Kidney glomerular epithelial cell (primary cell): ENCODE measurements around the gene MESP2.

ENCODE experiments used
- DNase-seq: peaks from one replicate; lab custom pipeline; 2025; lab: John Stamatoyannopoulos, UW

The MESP2 gene, protein sequence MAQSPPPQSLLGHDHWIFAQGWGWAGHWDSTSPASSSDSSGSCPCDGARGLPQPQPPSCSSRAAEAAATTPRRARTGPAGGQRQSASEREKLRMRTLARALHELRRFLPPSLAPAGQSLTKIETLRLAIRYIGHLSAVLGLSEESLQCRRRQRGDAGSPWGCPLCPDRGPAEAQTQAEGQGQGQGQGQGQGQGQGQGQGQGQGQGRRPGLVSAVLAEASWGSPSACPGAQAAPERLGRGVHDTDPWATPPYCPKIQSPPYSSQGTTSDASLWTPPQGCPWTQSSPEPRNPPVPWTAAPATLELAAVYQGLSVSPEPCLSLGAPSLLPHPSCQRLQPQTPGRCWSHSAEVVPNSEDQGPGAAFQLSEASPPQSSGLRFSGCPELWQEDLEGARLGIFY

DNA sequence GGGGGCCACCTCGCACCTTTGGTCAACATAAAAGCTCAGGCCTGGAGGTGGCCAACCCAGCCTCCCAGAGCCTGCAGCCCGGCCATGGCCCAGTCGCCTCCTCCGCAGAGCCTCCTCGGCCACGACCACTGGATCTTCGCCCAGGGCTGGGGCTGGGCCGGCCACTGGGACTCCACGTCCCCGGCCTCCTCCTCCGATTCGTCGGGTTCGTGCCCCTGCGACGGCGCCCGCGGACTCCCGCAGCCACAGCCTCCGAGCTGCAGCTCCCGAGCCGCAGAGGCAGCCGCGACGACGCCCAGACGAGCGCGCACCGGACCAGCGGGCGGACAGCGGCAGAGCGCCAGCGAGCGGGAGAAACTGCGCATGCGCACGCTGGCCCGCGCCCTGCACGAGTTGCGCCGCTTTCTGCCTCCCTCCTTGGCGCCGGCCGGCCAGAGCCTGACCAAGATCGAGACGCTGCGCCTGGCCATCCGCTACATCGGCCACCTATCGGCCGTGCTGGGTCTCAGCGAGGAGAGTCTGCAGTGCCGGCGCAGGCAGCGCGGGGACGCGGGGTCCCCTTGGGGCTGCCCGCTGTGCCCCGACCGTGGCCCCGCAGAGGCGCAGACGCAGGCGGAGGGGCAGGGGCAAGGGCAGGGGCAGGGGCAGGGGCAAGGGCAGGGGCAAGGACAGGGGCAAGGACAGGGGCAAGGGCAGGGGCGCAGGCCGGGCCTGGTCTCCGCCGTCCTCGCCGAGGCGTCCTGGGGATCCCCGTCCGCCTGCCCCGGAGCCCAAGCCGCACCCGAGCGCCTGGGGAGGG lies at the start of gene MESP2:
MESP2 (plus strand) TSS at position 59 of the 799 bp plus-strand sequence; CDS start at position 85, 26 bp downstream.
- DNase-seq = peak; percentile 42

DNA sequence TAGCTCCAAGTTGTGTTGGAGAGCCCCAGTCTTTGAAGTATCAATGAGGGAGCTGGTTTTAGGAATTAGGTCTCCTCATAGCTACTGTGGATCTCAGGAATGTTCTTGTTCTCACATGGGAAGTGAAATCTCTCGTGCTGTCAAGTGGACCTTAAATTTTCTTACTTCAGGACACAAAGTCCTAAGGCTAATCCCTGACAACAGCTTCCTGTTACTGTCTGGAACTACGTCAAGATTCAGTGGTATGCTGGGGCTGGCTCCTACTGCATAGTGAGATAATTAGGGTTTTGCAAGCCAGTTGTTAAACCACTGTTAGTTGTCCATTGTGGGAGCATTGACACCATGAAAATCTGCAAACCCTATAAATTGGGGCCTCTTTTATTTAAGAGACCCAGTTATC lies 47.9 kb upstream of the MESP2 start:
- no peak for DNase-seq

DNA sequence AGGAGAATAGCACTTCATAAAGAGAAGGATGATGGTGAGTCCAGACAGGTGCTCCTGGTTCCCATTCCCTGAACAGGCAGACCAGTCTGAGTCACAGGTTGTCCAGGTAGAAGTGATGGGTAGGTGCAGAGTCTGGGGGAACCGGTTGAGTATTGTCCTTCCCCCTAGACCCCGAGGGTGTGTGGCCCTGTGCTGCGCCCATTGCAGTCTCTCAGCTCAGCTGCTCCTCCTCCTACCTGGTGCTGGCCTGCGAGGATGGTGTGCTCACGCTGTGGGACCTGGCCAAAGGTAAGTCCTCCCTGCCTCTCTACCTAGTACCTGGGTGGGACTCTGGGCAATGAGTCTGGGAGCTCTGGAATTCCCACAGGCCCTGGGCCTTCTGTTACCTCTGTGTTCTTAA lies 44.9 kb upstream of the MESP2 start:
- no peak for DNase-seq

DNA sequence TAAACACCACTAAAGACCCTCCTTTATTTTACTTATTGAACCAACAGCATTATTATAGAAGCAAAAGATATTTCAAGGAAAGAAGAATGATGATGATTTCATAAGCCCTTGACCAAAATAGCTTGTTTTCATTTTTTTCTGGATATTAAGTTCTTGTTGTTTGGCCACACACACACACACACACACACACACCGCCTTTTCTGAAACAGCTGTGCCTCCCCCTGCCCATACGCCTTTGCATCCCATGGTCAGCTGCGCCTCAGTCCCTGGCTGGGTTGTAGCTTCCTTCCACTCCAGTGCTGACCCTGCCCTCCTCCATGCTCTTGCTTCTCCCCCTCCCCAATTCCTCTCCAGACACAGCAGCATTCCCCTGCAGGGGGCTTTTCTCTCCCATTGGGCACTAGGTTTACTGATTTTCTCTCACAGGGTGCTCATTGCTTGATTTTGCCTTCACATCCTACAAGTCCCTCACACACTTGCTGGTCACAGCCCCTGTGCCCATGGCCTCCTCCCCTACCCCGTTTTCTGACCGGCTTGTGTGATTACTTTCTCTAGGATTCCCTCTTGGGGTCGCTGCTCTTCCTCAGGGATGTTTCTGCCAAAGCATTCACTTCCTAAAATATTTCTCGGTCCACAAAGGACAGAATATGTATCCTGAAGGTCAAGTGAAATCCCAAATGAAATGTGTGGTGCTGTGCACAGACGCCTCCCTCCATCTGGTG lies 43.5 kb upstream of the MESP2 start:
- DNase-seq = no peak

DNA sequence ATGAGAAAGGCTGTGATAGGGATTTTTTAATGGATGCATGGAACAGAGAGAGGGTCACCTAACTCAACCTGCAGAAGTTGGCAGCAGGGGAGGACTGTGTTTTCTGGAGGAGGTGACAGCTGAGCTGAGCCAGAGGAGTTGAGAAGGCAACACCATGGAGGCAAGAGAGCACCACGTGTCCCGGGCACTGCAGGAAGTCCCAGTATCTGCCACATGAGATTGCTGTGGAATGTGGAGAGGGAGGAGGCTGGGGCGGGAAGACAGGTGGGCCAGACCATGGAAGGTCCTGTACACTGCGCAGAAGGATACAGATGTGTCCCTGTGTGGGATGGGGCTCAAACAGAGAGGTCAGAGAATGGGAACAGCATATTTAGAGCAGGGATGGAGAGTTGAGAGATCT lies 40.4 kb upstream of the MESP2 start:
- DNase-seq = no peak

DNA sequence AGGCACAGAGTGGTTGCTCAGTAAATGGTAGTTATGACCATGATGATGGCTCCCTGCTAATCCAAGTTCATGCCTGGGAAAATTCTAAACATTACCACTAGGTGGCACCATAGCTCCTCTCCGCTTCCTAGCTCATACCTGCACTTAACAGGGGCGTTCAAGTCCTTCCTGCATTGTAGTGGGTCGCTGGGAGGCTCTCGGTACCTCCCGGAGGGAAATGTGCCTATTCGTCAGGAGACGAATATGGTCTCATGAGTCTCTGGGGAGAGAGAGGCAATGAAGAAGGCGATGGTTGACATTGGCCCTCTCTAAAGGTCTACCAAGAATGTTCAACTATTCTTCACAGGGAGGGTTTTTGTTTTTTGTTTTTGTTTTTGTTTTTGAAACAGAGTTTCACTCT lies 36.0 kb upstream of the MESP2 start:
- DNase-seq = peak; percentile 78

DNA sequence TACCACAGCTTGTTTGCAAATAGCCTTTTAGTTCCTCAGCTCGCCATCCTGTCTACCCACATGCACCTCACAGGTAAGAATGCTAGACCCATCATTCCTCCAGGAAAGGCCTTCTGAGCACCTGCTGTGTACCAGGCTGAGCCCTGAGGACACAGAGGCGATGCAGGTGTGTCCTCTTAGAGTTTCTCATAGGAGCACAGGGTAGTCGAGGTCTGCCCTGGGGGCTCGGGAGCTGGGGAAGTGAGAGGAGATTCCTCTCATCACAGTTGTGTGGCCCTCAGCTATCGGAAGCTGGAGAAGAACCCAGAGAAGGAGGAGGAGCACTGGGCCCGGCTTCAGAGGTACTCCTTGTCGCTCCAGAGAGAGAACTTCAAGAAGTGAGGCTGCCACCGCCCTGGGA lies 33.1 kb upstream of the MESP2 start:
- DNase-seq = no peak

DNA sequence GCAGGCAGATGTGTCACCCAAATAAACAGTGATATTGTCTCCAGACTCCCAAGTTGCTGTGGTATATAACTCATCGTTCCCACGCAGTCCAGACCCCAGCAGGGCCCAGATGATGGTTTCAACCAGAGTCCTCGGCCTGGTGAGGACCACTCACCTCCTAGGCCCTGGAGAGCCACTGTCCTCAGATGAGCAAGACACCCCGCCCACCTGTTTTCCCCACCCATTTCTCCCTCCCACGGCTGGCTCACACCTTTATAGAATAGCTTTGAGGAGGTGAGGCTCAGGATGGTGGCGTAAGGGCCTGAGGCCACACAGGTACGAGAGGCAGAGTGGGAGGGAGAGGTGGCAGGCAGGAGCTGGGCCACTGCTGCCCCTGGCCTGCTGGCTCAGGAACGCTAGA lies 32.5 kb upstream of the MESP2 start:
- no peak for DNase-seq

DNA sequence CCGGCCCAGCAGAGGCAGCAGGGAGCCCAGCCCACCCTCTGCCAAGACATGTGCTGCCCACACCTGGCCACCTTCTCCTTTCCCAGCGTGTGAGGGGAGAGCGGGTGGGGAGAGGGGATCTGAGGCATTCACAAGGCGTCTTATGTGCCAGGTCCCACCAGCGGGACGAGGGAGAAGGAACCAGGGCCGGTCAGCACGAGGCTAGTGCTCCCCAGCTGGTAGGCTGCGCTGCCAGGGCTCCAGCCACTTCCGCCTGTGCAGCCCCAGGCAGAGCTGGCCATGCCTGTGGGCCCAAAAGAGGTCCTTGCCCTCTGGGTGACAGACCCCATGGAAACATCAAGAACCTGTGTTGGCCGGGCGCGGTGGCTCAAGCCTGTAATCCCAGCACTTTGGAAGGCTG lies 31.0 kb upstream of the MESP2 start:
- no peak for DNase-seq

DNA sequence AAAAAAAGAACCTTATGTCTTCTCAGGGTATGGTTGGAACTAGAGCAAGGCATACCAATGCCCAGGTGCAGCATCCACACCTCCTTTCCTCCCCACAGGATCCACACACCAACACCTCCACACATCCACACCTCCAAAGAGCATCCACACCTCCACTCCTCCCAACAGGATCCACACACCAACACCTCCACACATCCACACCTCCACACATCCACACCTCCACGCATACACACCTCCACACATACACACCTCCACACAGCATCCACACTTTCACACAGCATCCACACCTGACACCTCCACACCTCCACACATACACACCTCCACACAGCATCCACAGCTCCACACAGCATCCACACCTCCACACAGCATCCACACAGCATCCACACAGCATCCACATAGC lies 30.4 kb upstream of the MESP2 start:
- DNase-seq = no peak

DNA sequence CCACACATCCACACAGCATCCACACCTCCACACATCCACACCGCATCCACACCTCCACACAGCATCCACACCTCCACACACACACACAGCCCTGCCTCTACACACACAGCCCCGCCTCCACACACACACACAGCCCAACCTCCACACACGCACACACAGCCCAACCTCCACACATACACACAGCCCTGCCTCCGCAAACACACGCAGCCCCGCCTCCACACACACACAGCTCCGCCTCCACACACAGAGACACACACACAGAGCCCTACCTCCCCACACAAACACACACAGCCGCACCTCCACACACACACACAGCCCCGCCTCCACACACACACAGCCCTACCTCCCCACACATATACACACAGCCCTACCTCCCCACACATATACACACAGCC lies 29.7 kb upstream of the MESP2 start:
- DNase-seq = no peak

DNA sequence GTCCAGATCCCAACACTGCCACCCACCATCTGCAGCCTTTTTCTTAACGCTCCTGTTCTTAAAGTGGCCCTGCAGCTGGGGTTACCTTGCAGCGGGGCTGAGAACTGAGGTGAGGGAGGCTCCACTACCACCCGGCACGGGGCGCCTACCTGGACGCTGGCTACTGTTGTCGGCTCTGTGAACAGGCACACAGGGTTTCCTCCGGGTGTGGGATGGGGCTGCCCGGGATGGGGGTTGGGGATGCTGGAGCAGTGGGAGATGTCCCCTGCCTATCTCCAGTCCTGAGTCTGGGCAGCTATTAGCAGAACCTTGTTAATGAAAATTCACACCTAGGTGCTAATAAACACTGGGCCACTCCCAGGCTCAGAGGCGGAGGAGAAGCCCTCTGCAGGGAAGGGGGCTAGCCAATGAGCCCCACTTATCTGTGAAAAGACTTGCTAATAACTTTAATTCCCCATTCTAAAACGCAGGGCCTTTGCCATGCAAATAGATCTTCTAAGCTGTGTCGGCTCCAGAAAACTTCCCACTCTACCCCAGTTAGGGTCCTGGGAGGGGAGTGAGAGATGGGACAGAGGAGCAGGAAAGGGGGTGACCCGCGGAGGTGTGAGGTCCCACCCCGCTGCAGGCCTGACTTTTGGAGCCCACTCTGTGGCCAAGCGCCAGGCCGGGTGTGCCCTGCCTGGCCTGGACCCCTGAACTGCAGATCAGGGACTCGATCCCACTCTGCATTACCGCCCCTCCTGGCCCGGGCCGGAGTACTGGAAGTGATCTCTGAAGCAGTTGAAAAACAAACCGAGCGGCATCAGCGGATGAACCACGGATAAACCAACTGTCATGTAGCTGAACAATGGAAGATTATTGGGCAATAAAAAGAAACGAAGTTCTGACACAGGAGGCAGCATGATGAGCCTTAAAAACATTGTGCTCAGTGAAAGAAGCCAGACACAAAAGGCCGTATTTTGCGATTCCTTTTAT lies 28.1 kb upstream of the MESP2 start:
- no peak for DNase-seq

DNA sequence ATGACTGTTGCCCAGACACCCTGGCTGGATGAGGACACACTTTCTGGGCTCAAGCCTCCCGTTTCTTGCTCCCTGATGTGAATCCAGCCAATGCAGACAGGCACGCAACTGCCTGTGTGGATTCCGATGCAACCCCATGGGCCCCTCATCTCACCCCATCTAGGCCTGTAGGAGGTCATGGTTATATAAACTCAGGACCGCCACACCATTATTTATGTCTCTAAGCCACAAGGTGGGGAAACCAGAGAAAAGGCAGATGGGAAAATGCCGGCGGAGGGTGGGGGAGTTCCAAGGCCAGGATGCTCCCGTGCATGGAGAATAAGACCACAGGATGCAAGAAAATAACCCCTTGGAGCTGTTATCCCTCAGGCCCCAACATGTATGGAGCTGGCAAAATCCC lies 27.1 kb upstream of the MESP2 start:
- no peak for DNase-seq

DNA sequence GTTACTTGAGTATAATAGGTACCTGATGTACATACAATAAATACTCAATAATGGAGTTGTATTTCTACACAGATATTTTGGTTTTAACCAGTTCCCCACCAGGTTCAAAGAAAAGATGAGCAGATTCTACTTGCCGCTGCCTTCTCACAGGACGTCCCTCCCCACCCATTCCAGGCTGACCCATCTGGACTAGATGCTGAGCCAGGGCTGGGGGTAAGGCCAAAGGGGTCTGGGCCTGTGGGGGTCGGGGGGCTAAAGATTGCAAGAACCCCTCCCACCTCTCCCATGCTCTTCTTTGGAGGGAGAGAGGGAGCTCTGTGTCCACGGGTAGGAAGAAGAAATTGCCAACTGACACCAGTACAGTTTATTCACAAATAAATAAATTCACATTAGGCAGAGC lies 26.6 kb upstream of the MESP2 start:
- DNase-seq = no peak

DNA sequence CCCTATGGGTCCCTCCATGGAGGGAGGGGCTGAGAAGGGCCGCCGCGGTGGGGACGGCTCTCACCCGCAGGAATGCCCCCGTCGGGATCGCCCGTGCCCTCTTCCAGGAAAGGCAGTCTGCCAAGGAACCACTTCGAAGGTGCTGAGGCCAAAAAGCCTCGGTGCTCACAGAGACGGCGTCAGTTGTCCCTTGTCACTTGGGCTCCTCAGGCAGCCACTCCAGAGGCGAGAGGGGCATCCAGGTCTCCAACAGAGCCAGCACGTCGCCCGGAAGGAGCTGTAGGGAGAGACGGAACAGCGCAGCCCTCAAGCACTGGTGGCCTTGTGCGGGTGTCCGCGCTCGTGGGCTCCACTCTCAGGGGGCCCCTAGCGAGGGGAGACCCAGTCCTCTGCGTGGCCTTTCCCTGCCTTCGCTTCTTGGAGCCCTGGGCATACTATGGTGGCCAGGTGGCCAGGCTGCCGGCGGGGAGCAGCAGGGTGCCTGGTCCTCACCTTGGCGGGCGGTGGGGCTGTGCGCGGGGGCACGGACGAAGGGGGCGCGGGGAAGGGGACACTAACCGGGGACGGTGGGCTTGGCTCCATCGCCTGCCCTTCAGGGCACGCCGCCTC lies 26.1 kb upstream of the MESP2 start:
- DNase-seq = no peak

DNA sequence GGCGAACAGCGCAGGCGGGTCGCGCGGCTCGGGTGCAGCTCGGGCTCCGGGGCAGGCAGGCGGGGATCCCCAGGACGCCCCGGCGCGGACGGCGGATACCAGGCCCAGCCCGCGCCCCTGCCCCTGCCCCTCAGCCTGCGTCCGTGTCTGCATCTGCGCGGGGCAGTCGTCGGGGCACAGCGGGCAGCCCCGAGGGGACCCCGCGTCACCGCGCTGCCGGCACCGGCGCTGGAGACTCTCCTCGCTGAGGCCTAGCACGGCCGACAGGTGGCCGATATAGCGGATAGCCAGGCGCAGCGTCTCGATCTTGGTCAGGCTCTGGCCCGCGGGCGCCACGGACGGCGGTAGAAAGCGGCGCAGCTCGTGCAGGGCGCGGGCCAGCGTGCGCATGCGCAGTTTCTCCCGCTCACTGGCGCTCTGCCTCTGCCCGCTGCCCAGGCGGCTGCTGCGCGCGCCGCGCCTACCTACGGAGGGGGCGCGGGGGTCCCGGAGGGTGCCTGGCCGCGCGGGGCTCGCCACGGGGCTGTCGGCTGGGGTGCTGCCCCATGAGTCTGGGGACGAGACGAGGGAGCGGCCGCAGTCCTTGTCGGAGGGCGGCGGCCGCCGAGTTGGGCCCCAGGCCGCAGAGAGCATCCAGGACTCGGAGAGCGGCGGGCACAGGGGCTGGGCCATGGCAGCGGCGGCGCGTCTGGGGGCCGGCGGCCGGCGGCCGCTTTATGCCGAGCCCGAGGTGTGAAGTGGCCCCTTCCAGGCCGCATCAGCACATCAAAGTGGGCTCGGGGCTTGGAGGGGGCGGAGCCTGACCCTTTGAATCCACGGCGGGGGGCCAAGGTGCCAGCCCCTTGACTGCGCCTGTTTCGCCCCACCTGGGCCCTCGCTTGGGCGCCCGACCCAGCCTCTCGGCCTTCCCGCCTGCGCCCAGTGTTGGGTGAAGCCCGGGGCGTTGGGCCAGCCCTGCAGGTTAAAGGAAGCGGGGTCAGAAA lies 25.3 kb upstream of the MESP2 start, which contains the start of gene MESP1:
MESP1 (minus strand) TSS at position 690 of the 983 bp plus-strand sequence; CDS start at position 672, 18 bp downstream.
- peak; percentile 81 for DNase-seq

DNA sequence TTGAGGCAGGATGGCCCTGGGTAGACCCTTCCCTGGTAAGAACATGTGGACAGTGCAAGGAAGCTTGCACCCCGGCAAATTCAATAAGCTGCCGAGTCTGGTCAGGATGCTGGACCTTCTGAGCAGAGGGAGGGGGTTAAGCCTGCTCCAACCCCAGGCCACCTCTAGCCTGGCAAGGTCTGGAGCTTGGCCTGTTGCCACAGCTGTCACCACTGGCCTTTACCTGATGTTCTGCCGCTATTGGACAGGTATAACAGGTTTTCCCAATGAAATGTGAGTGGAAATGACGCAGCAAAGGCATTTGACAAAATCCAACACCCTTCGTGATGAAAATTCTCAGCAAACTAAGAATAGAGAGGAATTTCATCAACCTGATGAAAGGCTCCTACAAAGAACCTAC lies 24.4 kb upstream of the MESP2 start:
- DNase-seq = no peak

DNA sequence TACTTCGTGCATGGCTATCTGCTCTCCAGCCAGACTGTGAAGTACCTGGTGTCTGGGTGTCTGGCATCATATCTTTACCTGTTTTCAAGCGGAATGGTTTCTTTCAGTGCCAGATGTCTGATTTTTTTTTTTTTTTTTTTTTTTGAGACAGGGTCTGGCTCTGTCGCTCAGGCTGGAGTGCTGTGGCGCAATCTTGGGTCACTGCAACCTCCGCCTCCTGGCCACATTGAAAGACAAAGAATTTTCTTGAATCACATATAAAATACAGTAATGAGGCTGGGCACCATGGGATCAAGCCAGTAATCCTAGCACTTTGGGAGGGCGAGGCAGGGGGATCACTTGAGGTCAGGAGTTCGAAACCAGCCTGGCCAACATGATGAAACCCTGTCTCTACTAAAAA lies 22.3 kb upstream of the MESP2 start:
- DNase-seq = no peak

DNA sequence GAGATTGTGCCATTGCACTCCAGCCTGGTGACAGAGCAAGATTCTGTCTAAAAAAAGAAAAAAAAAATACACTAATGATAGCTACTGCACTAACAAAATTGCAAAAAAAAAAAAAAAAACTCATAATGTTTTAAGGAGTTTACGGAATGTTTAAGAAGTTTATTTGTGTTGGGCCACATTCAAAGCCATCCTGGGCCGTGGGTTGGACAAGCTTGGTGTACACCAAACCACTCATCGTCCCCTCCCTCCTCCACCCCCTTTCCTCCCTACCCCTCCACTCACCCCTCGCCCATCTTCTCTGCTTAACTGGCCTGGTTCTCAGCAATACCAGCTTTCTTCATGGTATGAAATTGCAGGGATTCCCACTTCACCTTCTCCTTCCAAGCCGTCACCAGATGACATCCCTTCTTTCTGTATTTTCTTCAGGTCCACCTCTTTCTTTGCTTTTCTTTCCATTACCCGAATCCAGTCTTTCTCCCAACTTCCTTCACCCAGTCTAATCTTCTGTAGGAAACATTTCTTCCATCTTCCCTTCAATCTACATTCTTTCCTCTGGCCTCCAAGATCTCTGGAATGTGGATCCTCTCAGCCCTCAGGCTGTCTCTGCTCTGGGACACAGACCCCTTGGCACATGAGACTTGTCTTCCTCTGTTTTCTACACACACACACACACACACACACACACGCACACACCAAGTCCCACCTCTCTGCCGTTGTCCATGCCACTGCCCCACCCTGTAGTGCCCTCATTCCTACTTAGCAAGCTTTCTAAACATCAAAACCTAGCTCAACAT lies 21.6 kb upstream of the MESP2 start:
- DNase-seq = no peak
